Measurements from ENCODE around the gene ARSB.
A peak's percentile ranks its signal among the peaks of the same experiment; 100 is the strongest.
"Not testable (repeated sequence)": the region's sequence is repeated elsewhere in the genome, so short reads cannot be mapped to it uniquely, and the experiment has no call there.

ARSB gene

DNA sequence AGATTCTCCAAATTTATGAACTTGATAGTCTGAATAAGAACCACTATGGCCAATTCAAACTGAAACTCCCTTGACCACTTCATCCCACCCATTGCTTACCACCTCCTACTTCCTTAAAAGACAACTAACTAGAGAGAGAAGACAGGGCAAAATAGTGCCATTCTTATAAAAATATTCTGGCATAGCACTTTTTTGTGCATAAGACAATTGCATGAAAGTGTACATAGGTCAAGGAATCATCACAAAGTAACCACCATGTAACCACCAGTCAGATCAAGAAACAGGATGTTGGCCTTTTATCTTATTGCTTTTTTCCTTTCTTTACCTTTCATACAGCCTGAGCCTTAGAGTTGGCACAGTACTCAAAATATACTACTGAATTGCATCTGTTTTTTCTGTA, 8.1 kb upstream of the ARSB start:
- DNase-seq: no peak

- no peak for DNase-seq
Measured at GRCh38 chr5:78992146-78992545, 7.0 kb upstream of the ARSB start.

DNA sequence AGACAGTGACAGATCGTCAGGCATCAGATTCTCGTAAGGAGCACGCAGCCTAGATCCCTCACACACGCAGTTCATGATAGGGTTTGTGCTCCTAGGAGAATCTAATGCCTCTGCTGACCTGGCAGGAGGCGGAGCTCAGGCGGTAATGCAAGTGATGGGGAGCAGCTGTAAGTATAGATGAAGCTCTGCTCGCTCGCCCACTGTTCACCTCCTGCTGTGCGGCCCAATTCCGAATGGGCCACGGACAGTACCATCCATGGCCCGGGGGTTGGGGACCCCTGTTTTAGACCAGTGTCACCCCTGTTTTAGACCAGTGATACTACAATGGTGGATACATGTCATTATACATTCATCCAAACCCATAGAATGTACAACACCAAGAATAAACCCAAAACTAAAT, 4.0 kb upstream of the ARSB start:
- DNase-seq: no peak

DNA sequence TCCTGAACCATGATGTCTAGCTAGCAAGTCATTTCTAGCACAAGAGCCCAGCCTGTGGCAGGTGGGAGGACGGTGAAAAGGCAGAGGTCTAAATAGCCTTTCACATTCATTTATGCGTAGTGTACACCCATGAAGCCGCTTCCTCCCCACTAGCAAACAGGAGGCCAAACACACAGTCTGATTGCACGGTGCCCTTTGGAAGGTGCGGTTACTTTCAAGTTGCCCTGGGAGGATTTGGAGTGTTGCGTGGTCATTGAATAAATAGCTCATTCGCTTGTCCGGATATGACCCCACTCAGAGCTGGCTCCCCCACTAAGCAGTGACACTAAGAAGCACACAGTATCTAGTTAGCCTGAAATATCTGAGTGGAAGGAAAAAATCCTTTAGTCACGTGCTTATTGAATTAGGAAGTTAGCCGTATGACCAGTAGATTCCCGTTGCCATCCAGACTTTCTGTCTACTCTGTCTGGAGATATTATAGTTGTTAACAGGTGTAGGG, 664 bp upstream of the ARSB start:
- peak; percentile 1 for DNase-seq

DNA sequence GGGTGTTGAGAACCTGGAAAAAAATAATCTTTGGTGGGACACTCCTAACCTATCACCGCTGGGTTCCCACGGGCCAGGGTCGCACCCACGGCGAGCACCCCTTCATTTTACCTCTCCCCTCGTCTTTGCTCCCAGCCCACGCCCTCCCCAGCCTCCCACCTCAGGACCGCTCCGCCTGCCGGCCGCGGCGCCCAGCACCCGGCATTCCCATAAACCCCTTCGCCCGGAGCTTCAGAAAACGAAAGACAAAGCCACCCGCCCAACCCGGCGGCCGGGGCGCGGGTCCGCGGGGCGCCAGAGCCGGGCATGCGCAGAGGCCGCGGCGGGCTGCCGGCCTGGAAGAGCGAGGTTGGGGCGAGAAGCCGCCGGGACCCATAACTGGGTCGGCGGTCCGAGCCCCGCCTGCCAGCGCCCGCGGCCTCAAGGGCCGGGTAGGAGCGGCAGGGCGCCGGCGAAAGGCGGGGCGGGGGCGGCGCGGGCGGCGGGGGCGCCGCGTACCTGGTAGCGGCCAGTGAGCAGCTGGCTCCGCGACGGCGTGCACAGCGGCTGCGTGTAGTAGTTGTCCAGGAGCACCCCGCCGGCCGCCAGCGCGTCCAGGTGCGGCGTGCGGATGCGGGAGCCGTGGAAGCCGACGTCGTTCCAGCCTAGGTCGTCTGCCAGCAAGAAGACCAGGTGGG, 533 bp downstream of the ARSB start:
- DNase-seq: peak; percentile 43

GRCh38 chr5:78983601-78984438, 1.3 kb downstream of the ARSB start:
- peak; percentile 43 for DNase-seq

DNA sequence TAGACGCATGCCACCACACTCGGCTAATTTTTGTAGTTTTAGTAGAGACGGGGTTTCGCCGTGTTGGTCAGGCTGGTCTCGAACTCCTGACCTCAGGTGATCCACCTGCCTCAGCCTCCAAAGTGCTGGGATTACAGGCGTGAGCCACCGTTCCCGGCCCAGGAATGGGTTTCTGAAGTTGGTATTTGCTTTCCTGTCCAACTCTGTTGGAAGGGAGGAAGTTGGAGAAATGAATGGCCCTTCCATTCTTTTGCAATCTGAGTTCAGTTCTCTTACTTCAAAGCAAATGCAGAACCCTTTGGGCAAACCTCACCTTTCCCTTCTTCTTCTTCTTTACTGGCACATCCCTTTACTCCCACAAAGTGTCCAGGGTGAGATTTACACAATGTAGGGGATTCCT, 1.9 kb downstream of the ARSB start:
- not testable (repeated sequence) for DNase-seq

- DNase-seq: no peak
Measured at GRCh38 chr5:78979909-78980308, 5.2 kb downstream of the ARSB start.

DNA sequence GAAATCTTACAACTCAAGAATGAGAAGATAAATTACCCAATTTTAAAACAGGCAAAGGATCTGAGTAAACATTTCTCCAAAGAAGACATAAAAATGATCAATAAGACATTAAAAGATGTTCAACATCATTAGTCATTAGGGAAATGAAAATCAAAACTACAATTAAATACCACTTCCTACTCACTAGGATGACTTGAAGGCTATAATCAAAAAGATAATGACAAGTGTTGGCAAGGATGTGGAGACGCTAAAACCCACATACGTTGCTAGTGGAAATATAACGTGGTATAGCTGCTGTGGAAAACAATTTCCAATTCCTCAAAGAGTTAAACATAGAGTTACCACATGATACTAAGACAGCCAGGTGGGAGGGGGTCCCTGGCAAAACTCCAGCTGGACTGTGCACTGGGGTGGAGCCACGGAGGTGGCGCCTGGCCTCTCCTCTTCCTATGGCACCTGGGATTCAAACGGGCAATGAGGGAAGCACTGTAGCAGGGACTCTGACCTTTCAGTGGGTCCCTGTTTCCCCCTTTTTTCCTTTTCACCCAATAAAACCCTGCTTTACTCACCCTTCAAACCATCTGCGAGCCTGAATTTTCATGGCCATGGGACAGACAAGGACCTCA, 5.9 kb downstream of the ARSB start:
- no peak for DNase-seq

- DNase-seq: no peak
Measured at GRCh38 chr5:78975035-78975434, 10.1 kb downstream of the ARSB start.

- no peak for DNase-seq
Measured at GRCh38 chr5:78974601-78975000, 10.5 kb downstream of the ARSB start.

DNA sequence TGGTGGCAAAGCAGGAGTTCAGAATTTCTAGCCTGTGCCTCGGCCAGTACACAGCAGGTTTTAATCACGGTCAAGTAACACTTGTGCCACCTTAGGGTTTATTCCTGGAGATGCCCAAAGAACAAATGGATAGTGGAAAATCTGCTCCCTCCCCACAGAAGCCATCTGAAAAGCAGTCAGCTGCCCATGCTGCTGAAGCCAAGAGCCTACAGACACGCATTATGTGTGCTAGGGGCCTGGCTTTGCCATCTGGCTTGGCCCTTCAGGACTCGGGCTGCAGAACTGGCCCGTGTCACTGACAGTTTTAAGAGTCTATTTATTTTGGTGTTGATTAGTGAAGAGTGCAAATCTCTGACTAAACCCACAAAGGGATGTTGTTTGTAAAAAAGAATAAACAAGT, 11.1 kb downstream of the ARSB start:
- DNase-seq: no peak

- DNase-seq: no peak
Measured at GRCh38 chr5:78972654-78973428, 12.3 kb downstream of the ARSB start.

- DNase-seq: no peak
Measured at GRCh38 chr5:78971998-78972397, 13.1 kb downstream of the ARSB start.

GRCh38 chr5:78968781-78969180, 16.3 kb downstream of the ARSB start:
- no peak for DNase-seq

DNA sequence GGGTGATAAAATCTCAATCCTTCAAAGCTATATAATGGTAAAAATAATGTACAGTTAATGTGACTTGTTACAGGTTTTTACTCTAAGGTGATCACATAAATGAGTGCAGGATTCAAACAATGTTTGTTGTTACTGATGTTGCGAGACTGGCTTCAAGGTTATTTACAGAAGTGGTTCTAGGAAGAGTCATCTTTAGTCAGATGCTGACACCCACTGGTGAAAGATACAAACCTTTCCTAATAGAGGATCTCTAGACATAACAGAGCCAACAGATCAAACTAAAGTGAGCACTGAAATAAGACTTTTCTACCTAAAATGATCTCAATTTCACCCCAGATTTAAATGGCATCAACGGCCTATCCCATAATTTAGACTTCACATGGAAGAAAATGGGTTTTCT, 20.2 kb downstream of the ARSB start:
- peak; percentile 45 for DNase-seq

- no peak for DNase-seq
Measured at GRCh38 chr5:78961743-78962142, 23.4 kb downstream of the ARSB start.

GRCh38 chr5:78959767-78960166, 25.3 kb downstream of the ARSB start:
- DNase-seq: no peak

- no peak for DNase-seq
Measured at GRCh38 chr5:78958672-78959445, 26.3 kb downstream of the ARSB start.

DNA sequence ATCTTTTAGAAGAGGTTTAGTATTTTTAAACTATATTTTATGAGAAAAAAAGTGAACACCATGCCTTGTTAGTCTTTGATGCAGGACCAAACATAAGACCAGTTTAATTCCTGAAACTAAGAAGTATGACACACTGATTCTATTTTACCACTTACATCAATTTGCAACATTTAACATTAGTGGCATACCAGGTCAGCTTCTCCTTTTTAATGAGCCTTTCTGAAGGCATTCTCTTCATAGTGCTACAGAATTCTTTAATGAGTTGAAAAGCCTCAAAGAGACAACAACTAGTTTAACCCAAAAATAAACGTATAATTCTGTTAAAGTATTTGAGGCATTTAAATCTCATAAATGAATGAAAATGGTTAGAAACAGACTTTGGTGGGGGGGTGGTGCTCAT, 28.2 kb downstream of the ARSB start:
- no peak for DNase-seq

GRCh38 chr5:78953092-78953800, 31.9 kb downstream of the ARSB start:
- no peak for DNase-seq

GRCh38 chr5:78930721-78931120, 54.4 kb downstream of the ARSB start:
- DNase-seq: no peak
